ENCODE data around the gene TMPRSS13.

TMPRSS13 gene

GRCh38 chr11:117884994-117885393 is 44.2 kb downstream of the TMPRSS13 start:
- no peak for DNase-seq

DNA sequence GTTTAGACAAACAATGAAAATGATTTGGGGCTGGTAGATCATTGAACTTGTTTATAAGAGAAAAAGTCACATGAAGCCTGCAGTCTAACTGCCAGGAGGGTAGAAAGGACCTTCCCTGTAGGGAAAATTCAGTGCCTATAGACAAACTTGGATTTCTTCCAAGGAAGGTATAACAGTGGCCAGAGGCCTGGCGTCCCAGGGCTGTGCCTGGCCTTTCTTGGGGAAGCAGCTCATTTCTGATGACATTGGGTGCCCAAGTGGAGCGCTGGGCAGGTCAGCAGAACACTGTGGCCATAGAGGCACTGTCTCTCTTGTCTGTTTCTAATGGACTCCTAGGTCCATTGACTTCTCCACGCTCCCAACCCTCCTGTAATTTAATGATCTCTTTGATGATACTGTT is 46.1 kb downstream of the TMPRSS13 start:
- no peak for DNase-seq

DNA sequence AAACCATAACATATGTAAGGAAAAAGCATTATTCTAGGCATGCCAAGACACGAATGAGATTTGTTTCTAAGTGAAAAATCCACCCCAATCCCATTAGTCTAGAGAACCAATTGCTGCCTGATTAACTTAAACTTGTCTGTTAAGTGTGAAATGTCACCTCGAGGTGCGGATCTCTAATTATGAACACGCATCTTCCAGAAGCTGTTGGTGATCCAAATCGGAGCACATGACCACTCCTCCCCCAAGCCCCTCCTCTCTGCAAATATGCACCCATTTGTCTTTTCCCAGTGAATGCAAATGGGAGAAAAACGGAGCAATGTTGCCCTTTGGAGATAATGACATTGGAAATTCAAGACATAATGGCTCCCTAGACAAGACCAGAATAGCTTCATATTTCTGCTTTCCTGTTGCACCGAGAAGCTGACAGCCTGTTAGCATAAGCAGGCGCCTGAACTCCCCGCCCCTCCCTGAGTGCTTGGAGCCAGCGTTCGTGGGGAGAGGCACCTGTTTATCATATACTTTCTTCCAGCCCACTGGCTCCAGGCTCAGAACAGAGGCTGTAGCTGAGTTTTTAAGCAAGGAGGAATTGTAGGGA is 46.8 kb downstream of the TMPRSS13 start:
- DNase-seq: no peak

DNA sequence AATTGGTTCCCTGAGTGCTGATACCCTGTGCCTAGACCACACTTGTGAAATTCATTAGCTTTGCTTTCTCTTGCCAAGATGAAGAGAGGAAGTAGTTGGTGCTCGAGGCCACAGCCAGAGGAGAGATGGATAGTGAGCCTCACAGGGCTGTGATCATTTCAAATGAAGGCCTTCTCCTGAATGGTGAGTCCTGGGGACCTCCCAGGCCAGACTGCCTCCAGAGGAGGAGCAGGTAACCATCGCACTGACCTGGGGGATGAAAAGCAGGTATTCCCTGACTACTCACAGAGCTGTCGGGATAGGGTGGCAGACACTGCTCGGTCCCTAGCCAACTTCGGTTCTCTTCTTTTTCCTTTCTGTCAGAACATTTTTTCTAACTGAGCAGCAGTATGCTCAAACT is 48.0 kb downstream of the TMPRSS13 start:
- DNase-seq: no peak

DNA sequence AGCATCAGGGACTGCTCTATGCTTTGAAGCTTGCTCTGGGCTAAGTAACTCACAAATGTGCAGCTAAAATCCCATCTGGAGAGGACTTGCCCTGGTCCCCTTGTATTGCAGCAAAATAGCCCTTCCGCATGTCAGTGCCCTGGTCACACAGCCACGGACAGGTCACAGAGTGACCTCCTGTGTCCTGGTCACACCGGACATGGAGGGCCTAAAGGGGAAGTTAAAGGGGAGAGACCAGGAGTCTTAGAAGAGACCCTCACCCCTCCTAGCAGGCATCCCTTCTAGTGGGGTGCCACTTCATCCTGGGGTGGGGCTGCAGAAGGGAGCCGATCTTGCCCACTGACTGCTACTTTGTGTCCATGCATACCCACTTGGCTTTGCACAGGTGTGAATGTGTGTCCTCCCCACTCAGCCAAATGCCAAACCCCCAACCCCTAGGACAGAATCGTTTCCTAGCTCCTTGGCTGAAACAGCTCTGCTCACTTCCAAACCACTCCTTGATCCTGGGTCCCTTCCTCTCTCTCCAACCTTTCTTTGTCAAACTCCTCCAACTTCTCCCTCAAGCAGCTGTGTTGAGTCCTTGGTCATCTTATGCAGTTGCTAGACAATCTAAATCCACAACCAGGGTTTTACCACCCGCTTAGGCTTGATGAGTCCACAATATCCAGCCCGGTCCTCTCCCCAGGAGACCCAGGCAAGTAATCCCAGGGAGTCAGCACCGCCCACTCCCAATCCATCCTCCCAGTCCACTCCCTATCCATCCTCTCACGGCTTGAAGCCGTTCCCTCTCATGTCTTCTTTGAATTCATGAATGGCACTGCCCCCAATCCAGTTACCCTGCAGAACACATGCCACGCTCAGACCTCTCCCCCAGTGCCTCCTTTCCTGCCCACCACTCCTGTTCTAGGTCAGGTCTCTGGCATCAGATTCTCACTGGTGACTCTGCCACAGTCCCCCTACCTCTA is 49.4 kb downstream of the TMPRSS13 start:
- DNase-seq: no peak

GRCh38 chr11:117878939-117879475 is 50.2 kb downstream of the TMPRSS13 start:
- no peak for DNase-seq

GRCh38 chr11:117878314-117878938 is 50.8 kb downstream of the TMPRSS13 start:
- DNase-seq: no peak

DNA sequence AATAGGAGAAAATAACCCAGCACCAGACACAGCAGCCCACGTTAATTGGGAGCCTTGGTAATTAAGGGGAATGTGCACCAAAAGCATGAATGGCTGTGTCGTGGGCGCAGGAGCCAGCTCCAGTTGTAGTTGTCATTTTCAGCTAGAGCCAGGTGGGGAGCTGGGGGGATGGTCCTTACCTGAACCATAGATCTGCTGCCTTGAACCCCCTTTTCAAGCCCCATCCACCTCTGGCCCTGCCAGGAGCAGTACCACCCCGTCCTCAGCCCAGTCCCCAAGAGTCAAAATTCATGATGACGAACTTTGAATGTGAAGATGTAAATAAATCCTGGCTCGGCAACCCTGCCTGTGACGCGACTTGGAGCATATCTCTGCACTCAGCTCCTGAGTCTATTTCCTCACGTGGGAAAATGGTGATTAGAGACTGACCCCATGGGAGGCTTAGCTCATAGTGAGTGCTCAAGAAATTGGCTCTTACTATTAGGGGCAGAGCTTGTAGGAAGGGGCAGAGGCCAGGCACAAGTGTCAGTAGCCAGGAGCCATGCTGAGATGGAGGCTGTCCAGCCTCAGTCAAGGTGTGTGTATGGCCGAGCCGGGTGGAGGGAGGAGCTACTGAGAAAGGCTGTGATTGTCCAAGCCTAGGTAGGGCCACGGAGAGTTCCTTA is 52.0 kb downstream of the TMPRSS13 start:
- DNase-seq: no peak

GRCh38 chr11:117876341-117877119 is 52.7 kb downstream of the TMPRSS13 start, which contains the start of gene FXYD6:
FXYD6 (minus strand) TSS chr11:117876658; CDS start chr11:117842776, 33,882 bp downstream.
- DNase-seq: peak; percentile 42

DNA sequence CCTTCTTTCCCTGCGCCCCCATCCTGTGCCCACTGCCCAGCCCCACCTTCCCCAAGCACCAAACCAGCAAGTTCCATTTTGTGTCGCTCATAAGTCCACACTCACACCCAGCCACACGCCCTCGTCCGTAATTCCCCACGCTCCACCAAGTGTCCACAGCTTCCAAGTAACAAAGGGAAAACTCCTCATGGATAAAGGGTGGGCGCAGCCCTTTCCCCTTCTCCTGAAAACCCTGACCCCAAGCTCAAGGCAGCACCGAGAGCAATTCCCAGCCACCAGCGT is 53.2 kb downstream of the TMPRSS13 start:
- DNase-seq: no peak

DNA sequence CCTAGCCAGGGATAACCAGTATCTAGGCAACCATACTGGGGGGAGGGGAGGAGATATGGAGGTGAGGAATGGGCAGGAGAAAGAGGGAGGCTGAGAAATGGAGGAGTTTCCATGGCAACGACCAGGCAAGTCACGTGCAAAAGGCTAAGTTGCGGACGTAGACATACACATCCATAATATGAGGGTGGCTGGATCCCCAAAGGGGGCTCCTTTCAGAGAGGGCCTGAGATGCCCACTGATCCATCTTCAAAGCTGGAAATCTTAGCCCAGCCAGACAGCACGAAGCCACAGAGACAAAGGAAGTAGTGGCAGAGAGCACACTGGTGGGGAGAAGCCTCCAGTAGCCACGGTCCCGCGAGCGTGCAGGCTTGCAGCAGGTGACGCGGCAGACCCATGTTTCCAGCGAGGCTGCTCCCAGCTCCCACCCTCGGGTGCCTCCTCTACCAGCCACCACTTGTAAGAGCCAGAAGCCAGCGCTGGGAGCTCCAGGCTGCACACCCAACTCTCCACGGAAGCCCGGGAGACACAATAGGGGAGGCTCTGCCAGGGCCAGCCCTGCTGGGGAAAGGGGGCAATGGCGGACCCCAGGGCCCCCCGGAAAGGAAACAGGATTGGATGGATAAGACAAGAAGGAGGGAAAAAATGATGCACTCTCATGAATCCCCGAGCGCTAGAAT is 53.7 kb downstream of the TMPRSS13 start:
- no peak for DNase-seq

GRCh38 chr11:117874910-117875381 is 54.3 kb downstream of the TMPRSS13 start:
- DNase-seq: no peak

DNA sequence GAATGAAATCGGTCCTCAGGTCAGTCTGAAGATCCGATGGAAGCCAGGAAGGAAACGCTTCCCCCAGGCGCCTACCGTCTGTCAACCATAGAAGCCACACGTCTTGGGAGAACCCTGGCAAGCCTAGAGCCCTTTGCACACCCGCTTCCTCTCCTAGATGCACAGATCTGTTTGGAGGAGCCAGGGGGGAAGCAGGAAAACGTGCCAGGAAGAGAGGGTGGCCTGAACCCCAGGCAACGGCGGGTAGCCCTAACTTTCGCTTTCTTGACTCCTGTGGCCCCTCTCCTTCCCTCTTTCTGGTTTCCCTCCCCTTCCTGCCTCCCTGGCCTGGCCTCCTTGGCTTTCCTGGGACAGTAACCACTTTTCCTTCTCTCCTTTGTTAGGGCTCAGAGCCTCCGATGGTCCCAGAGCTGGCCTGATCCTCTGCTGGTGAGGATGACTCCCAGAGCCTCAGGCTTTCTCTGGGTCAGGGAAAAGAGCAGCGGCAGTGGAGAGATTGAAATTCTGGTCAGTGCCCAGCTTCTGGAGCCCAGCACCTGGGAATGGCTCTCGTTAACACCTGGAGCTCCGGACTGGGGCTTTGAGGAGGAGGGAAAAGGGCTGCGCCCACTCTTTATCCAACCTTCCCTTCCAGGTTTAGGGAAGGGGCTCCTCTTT is 54.8 kb downstream of the TMPRSS13 start:
- DNase-seq: peak; percentile 55

- no peak for DNase-seq
Observed at GRCh38 chr11:117873828-117874125, 55.4 kb downstream of the TMPRSS13 start.

DNA sequence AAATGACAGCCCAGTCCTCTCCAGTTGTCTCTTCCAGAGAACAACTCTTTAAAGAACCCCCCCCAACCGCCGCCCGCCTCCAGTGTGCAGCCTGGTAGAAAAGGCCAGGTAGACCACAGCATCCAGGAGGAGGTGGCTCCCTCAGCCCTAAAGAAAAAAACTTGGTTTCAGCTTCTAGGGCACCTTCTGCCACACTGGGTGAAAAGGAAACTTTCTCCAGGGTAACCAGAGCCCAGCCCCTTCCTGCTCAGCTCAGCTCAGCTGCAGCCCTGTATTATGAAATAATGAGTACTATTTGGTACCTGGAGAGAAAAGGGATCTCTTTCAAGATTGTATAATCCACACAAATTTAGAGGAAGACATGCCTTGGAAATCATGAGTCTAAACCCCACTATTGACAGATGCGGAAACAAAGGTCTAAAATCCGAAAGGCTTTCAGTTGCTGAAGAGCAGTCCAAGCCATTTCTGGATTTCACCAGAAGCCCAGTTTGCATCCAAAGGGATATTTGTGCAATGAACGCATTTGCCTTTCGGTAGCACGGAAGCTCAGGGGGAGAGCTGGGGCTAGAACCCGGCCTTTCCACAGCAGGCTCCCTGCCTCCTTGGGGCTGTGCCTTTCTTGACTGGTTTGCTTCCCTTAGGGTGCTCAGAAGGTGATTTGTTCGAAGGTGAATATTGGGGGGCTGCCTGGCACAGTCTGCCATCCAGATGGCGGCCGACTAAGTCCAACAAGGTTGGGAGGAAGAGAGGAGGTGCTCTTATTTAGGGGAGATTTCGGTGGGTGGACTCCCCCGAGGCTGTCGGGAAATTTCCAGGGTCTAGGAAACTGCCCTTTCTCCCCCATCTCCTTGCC is 56.0 kb downstream of the TMPRSS13 start:
- no peak for DNase-seq

DNA sequence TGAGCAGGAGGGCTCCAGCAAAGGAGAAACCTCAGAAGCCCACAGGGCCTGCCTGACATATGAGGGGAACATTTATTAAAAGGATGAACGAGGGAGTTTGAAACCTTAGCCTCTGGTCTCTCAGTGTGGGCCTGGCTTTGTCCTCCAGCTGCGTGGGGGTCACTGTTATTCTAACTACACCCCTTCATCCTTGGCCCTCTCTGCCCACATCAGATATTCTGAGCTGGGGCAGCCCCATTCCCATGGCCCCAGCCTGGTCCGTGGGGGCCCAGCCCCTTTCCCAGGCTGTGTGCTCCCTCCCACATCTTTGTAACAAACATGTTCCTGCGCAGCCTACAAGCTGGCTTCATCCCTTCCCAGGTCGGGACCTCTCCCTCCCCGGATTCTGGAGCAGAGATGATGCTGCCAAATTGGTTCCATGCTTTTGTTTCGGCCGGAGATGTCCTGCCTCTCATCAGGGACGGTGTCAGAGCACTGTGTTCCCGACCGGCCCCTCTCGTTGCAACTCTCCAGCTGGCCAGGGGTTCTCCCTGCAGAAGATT is 56.7 kb downstream of the TMPRSS13 start:
- no peak for DNase-seq

DNA sequence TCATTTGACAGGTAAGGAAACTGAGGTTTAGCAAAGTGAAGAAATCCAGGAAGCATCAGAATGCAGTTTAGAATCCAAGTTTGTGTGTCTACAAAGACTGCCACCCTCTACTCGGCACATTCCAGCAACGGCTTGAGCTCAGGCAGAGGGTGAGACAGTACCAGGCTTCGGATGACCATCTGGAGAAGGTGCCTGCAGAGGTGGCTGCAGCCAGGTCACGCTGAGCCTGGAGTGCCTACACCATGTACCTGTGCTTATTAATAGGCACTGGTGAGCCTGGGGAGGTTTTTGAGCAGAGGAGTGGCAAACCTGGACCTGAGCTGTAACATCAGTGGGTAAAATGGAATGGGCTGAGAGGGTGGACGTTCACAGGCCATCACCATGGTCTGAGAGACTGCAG is 57.4 kb downstream of the TMPRSS13 start:
- no peak for DNase-seq

GRCh38 chr11:117871160-117871559 is 58.0 kb downstream of the TMPRSS13 start:
- no peak for DNase-seq

DNA sequence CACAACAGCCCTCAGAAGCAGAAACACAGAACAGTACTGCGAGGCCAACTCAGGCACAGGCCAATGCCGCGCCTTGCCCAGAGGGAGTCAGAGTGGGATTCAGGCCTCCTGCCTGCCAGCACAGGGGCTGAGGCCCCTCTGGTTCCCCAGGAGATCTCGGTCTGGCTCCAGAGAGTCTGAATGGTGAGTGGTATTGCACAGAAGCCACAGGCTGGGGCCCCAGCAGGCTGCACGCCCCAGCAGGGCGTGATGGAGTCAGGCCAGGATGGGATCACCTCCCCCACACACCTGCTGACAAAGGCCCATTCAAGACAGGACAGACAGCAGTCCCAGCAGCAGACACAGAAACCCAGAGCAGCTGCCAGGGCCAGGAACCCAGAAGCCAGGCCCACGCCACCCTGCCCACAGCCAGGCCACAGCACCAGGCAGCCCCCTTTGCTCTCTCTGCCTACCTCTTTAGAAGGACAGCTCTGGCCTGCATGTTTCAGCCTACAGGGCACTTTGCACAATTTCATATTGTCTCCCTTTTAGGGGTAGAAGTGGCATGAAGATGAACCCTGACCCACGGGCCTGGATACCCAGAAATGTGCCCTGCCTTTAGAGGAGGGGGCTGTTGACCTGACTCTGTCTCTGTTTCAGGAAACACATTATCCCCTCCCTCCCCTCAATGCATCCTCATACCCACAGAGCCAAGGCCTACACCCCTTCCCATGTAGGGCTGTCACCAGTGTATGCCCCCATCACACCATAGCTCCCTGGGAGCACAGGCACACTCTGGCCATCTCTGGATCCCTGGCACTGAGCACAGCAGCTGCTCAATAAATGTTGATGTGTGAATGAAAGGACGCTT is 58.9 kb downstream of the TMPRSS13 start:
- no peak for DNase-seq

All from GDM1 (cell line).